BJ (cell line): ENCODE measurements around the gene FOXD2. TPM values are rescaled to one million over a fixed set of nuclear protein-coding genes. Genes with fewer than 3 reads are reported as not detected.
A peak's percentile ranks its signal among the peaks of the same experiment; 100 is the strongest.

Experiments used
- CTCF ChIA-PET: fragments of 350-600 bp; formaldehyde crosslinking; extraction: SDS; loops from one replicate; lab custom pipeline; 2021; ENCODE audit warnings: antibody characterized with exemption, inconsistent platforms; lab: Yijun Ruan, JAX
- POLR2A ChIA-PET: fragments of 300-600 bp; sonication (Branson Sonifier 250); formaldehyde crosslinking; extraction: SDS; loops from one replicate; lab custom pipeline; 2021; ENCODE audit warnings: antibody characterized with exemption; lab: Charles Lee
- DNase-seq: peaks from one replicate; pipeline ENCODE4 v3.0.0-alpha.2; 2011; ENCODE audit warnings: low read depth
- H3K27me3 ChIP-seq: 2 replicates; pipeline ENCODE4 v1.6.0; 2011; ENCODE audit warnings: low read length; ENCODE audit not compliant: control insufficient read depth, insufficient read depth
- H3K36me3 ChIP-seq: 2 replicates; pipeline ENCODE4 v1.5.1; 2011; ENCODE audit warnings: low read length; ENCODE audit not compliant: control insufficient read depth, insufficient read depth
- H3K4me3 ChIP-seq: 2 replicates; pipeline ENCODE4 v1.5.1; 2011; ENCODE audit warnings: low read depth, mild to moderate bottlenecking, control low read depth, low read length
- CTCF ChIP-seq: IDR thresholded peaks from 2 replicates; pipeline ENCODE4 v1.5.1; 2011; ENCODE audit warnings: low read depth, mild to moderate bottlenecking, control low read depth, inconsistent platforms, low read length, moderate library complexity; ENCODE audit not compliant: insufficient read depth
- polyA plus RNA-seq: library from polyadenylated mRNA; depleted of rRNA; stranded (reverse); fragments of >200 nt; gene quantifications from 2 replicates; pipeline ENCODE4 v1.2.3, GENCODE V29; 2011

The FOXD2 gene
- polyA plus RNA-seq, 1 experiment: 0.09 TPM

GRCh38 chr1:47444562-47445465, 7.0 kb downstream of the FOXD2 start:
- Histone ChIP-seq H3K36me3 (no peaks in the 10 kb centered on the region), H3K4me3 (no peak overlapping the region), H3K27me3 (peaks cover 31% of the 10 kb centered on the region)
- DNase-seq: no peak
- ChIA-PET CTCF (interaction anchor here (1.0 to 1.1 kb wide), 2 partner anchors 9 to 265 kb away, joined by 4 read pairs; no protein-coding TSS in a partner anchor), POLR2A (no interaction called here)
- TF ChIP-seq CTCF: no peak

GRCh38 chr1:47445823-47446550, 8.1 kb downstream of the FOXD2 start:
- ChIA-PET POLR2A (no interaction called here), CTCF (interaction anchor here (0.7 kb wide), 1 partner anchor 8 kb away, joined by 4 read pairs; the partner anchor contains the start of gene FOXD2)
- Histone ChIP-seq H3K27me3 (peaks cover 29% of the 10 kb centered on the region), H3K36me3 (no peaks in the 10 kb centered on the region), H3K4me3 (no peak overlapping the region)
- no peak for TF ChIP-seq CTCF
- DNase-seq: no peak

GRCh38 chr1:47448462-47449222, 10.8 kb downstream of the FOXD2 start:
- Histone ChIP-seq H3K27me3 (peaks cover 17% of the 10 kb centered on the region), H3K4me3 (no peak overlapping the region), H3K36me3 (no peaks in the 10 kb centered on the region)
- DNase-seq: no peak
- ChIA-PET CTCF (interaction anchor here (1.1 to 2.5 kb wide), 5 partner anchors 11 to 262 kb away, joined by 4 to 11 read pairs (median 6); partner anchors contain the start of gene FOXD2), POLR2A (no interaction called here)
- TF ChIP-seq CTCF: no peak

- ChIA-PET POLR2A (no interaction called here), CTCF (interaction anchor here (0.9 to 2.5 kb wide), 6 partner anchors 10 to 276 kb away, joined by 3 to 11 read pairs (median 4); partner anchors contain the start of gene FOXD2)
- peak; percentile 38; the same call in 1 of the 2 replicates for TF ChIP-seq CTCF
- H3K27me3 ChIP-seq: peaks cover 10% of the 10 kb centered on the region
- no peaks in the 10 kb centered on the region for H3K36me3 ChIP-seq
- H3K4me3 ChIP-seq: no peak overlapping the region
- no peak for DNase-seq
These were observed 12.1 kb downstream of the FOXD2 start for GRCh38 chr1:47449822-47450552.
